Tongue (tissue), 3 donors: ENCODE data around the gene HNRNPK. TPM values are rescaled to one million over a fixed set of nuclear protein-coding genes. Genes with fewer than 3 reads are reported as not detected.

Experiments
- DNase-seq: peaks from one replicate; pipeline ENCODE4 v3.0.0-alpha.2; 2015
- small RNA-seq: library from RNA; depleted of rRNA; stranded (forward); fragments of <200 nt; gene quantifications from one replicate; pipeline ENCODE3, GENCODE V24; 2014; ENCODE audit warnings: low replicate concordance
- total RNA-seq: library from RNA; depleted of rRNA; stranded (reverse); fragments of >200 nt; gene quantifications from one replicate; pipeline ENCODE4 v1.2.3, GENCODE V29; 2014

Gene HNRNPK
- total RNA-seq, 1 donor from 2014 or later, result 612 TPM

DNA sequence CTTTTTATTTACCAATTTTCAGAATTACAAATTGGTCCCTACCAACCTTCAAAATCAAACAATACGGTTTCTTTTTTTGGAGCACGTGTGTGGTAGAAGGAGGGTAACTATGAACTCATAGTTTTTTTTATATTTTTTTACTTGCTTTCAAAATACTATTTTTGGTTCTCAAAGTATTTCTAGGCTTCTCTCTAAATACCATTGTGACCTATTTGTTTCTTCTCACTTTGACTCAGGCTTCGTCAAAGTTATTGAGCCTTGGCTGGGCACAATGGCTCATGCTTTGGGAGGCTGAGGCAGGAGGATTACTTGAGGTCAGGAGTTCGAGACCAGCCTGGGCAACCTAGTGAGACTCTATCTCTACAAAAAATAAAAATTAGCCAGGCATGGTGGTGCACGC lies 47.2 kb downstream of the HNRNPK start:
- no peak for DNase-seq

DNA sequence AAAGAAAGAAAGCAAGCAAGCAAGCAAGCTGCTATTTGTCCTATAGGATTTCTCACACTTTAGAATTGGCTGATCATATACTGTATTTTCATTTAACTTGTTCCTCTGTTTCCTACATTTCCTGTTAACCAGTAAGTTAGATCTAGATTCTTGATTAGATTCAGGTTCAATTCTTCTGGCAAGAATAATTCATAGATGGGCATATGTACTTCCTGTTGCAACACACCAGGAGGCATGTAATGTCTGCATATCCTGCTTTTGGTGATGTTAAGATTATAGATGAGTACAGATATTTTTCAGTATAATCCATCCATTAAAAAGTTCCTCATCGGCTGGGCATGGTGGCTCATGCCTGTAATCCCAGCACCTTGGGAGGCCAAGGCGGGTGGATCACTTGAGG lies 48.0 kb downstream of the HNRNPK start:
- DNase-seq, result no peak

DNA sequence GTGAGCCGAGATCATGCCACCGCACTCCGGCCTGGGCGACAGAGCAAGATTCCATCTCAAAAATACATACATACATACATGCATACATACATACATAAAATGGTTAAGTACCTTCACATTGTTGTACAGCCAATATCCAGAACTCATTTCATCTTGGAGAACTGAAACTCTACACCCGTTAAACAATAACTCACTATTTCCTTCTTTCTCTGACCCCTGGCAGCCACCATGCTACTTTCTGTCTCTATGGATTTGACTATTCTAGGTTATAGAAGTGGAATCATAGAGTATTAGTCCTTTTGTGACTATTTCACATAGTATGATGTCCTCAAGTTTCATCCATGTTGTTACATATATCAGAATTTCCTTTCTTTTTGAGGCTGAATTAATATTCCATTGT lies 49.1 kb downstream of the HNRNPK start:
- no peak for DNase-seq

GRCh38 chr9:83927591-83927990 lies 52.4 kb downstream of the HNRNPK start:
- no peak for DNase-seq

GRCh38 chr9:83920927-83921707 lies 58.9 kb downstream of the HNRNPK start, which contains the start of gene KIF27:
Gene KIF27, minus strand, starts transcription at chr9:83921432. Its CDS starts 5,841 bp downstream, at chr9:83915591.
- DNase-seq, result peak; percentile 99

GRCh38 chr9:83920469-83920926 lies 59.5 kb downstream of the HNRNPK start:
- DNase-seq, result peak; percentile 75

DNA sequence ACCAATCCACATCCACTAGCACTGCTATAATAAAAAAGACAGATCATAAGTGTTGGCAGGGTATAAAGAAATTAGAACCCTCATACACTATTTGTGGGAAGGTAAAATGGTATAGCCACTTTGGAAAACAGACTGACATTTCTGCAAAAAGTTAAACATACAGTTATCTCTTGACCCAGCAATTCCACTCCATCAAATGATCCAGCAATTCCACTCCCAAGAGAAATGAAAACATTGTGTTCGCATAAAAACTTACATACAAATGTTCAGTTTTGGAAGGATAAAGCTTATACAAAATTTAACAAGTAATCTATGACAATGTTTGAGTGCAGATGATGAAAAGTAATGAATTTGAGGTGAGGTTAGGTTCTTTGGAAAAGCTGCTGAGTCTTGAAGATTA lies 60.9 kb downstream of the HNRNPK start:
- DNase-seq, result no peak

Small RNAs within 50 kb of the gene (small RNA-seq; reads per million reads assigned to genes)
- not detected for gene RF00019

Other genes with a start within 250 kb of the HNRNPK start
- 14.9 TPM for gene GKAP1, start 162.4 kb downstream of the HNRNPK start, total RNA-seq
- gene KIF27, start 58.8 kb downstream of the HNRNPK start, total RNA-seq, result 12.5 TPM
- gene RMI1, start 590 bp upstream of the HNRNPK start, total RNA-seq, result 12.7 TPM